Keratinocyte (primary cell): ENCODE measurements around the gene KIAA1217. TPM values are rescaled to one million over a fixed set of nuclear protein-coding genes. Genes with fewer than 3 reads are reported as not detected.

Experiments used
- DNase-seq: peaks from one replicate; pipeline ENCODE4 v3.0.0-alpha.2; 2011; ENCODE audit warnings: low read depth, missing footprints, low spot score
- FAIRE-seq: peaks from 2 replicates; lab custom pipeline; 2011; peaks lifted over from hg19 to GRCh38; lab: Jason Lieb, UNC
- H2AFZ ChIP-seq: 2 replicates; pipeline ENCODE4 v1.6.0; 2012; ENCODE audit warnings: low read length, control low read depth, inconsistent platforms; ENCODE audit not compliant: control insufficient read depth
- H3K27ac ChIP-seq: 2 replicates; pipeline ENCODE4 v1.5.1; 2011; ENCODE audit warnings: low read length; ENCODE audit not compliant: control insufficient read depth, insufficient read depth
- H3K27me3 ChIP-seq: 3 replicates; pipeline ENCODE4 v1.6.0; 2011; ENCODE audit warnings: low read length; ENCODE audit not compliant: control insufficient read depth, insufficient read depth; ENCODE audit errors: extremely low read depth
- H3K36me3 ChIP-seq, 2 experiments: 2 replicates in 1 of 2; 3 replicates in 1 of 2; pipeline ENCODE4 v1.5.1; 2011; ENCODE audit warnings: low read length in 2 of 2, mild to moderate bottlenecking in 1 of 2; ENCODE audit not compliant: control insufficient read depth in 2 of 2, insufficient read depth in 2 of 2; ENCODE audit errors: extremely low read depth in 1 of 2
- H3K4me1 ChIP-seq: 3 replicates; pipeline ENCODE4 v1.5.1; 2011; ENCODE audit warnings: low read length; ENCODE audit not compliant: control insufficient read depth, insufficient read depth; ENCODE audit errors: extremely low read depth
- H3K4me2 ChIP-seq: 3 replicates; pipeline ENCODE4 v1.6.0; 2011; ENCODE audit warnings: low read depth, low read length; ENCODE audit not compliant: control insufficient read depth, insufficient read depth; ENCODE audit errors: extremely low read depth
- H3K4me3 ChIP-seq, 3 experiments: fragments of 200-600 bp in 1 of 3; sonication (generic) in 1 of 3; 2 replicates in 2 of 3; 3 replicates in 1 of 3; pipeline ENCODE4 v1.5.1; 2011 to 2016; ENCODE audit warnings: low read length in 3 of 3, mild to moderate bottlenecking in 3 of 3, control low read depth in 2 of 3, inconsistent platforms in 1 of 3, low read depth in 1 of 3, mixed read lengths in 1 of 3, mixed run types in 1 of 3, moderate library complexity in 1 of 3; ENCODE audit not compliant: control insufficient read depth in 2 of 3, insufficient read depth in 2 of 3; ENCODE audit errors: extremely low read depth in 1 of 3
- H3K79me2 ChIP-seq: 2 replicates; pipeline ENCODE4 v1.6.0; 2012; ENCODE audit warnings: low read length; ENCODE audit not compliant: control insufficient read depth, insufficient read depth
- H3K9ac ChIP-seq: 3 replicates; pipeline ENCODE4 v1.6.0; 2011; ENCODE audit warnings: low read length; ENCODE audit not compliant: control insufficient read depth, insufficient read depth; ENCODE audit errors: extremely low read depth
- H3K9me1 ChIP-seq: 3 replicates; pipeline ENCODE4 v1.6.0; 2011; ENCODE audit warnings: low read length; ENCODE audit not compliant: control insufficient read depth, insufficient read depth; ENCODE audit errors: extremely low read depth
- H3K9me3 ChIP-seq: 2 replicates; pipeline ENCODE4 v1.5.1; 2012; ENCODE audit warnings: low read depth, low read length; ENCODE audit not compliant: control insufficient read depth
- H4K20me1 ChIP-seq: 3 replicates; pipeline ENCODE4 v1.6.0; 2011; ENCODE audit warnings: low read length; ENCODE audit not compliant: control insufficient read depth, insufficient read depth; ENCODE audit errors: extremely low read depth
- CTCF ChIP-seq, 3 experiments: IDR thresholded peaks in 1 of 3; conservative IDR thresholded peaks in 1 of 3; optimal IDR thresholded peaks in 1 of 3; 2 replicates in 2 of 3; 3 replicates in 1 of 3; pipeline versions ENCODE3 to v1.5.1; 2011; ENCODE audit warnings: low read length in 3 of 3, mild to moderate bottlenecking in 3 of 3, moderate library complexity in 2 of 3, control low read depth in 1 of 3, inconsistent platforms in 1 of 3; ENCODE audit not compliant: insufficient read depth in 2 of 3; ENCODE audit errors: extremely low read depth in 1 of 3
- EZH2 ChIP-seq: IDR thresholded peaks from one replicate; pipeline ENCODE4 v1.6.1; 2012; ENCODE audit warnings: inconsistent platforms, mild to moderate bottlenecking, low read length, moderate library complexity
- dilution Hi-C: fragments of 300-500 bp; cut with MboI; formaldehyde crosslinking; loops from one replicate; pipeline ENCODE4 v1.7.0; 2020; ENCODE audit warnings: low sequenced_read_pairs; ENCODE audit not compliant: extremely low pct_ligation_motif_present
- polyA plus RNA-seq, 5 experiments: library from polyadenylated mRNA; depleted of rRNA in 3 of 5; stranded (reverse) in 3 of 5; stranded (forward) in 1 of 5; unstranded in 1 of 5; fragments of >200 nt; gene quantifications; 1 replicate in 1 of 5; 2 replicates in 3 of 5; 3 replicates in 1 of 5; pipeline versions ENCODE4 v1.2.1 to v1.2.3, GENCODE V29; 2011 to 2012; ENCODE audit warnings: missing spikeins in 2 of 5, low read depth in 1 of 5, low replicate concordance in 1 of 5

The KIAA1217 gene
- polyA plus RNA-seq, 1 donor (not counting 4 experiments of a cell fraction or from before 2014, with no cell fraction given) = 10.4 TPM

DNA sequence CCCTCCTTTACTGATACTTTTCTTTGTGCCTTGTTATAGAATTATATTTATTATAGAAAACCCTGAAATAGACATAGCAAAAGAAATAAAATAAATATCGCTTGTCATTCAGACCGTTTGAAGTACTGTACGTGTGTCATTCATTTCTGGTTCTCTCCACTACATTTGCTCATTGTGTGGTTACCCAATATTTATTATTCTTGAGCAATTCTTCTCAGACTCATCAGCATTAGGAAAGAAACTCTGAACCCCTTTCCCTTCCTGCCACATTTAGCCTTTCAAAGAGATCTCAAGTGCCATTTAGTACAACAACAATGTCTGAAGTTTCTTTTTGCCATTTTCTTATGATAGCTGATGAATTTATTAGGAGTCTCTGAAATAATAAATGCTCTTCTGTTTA lies 154.1 kb downstream of the KIAA1217 start:
- no peak for FAIRE-seq
- Histone ChIP-seq H4K20me1 (no peaks in the 10 kb centered on the region), H3K79me2 (no peaks in the 10 kb centered on the region), H3K27ac (no peak overlapping the region), H3K9me1 (no peaks in the 10 kb centered on the region), H3K4me3 (no peak overlapping the region), H2AFZ (no peak overlapping the region), H3K36me3 (no peaks in the 10 kb centered on the region), H3K27me3 (no peaks in the 10 kb centered on the region), H3K9me3 (no peaks in the 10 kb centered on the region), H3K9ac (no peak overlapping the region), H3K4me2 (no peak overlapping the region), H3K4me1 (no peaks in the 10 kb centered on the region)
- dilution Hi-C loops = no loop called here
- no peak for DNase-seq
- TF ChIP-seq CTCF (optimal IDR thresholded peaks at IDR 0.05 in 1 of 3, IDR thresholded peaks at IDR 0.05 in 1 of 3, conservative IDR thresholded peaks at IDR 0.05 in 1 of 3; ENCODE audit: extremely low read depth in 1 of 3, insufficient read depth in 2 of 3, low read length in 3 of 3) (no peak), EZH2 (no peak)

DNA sequence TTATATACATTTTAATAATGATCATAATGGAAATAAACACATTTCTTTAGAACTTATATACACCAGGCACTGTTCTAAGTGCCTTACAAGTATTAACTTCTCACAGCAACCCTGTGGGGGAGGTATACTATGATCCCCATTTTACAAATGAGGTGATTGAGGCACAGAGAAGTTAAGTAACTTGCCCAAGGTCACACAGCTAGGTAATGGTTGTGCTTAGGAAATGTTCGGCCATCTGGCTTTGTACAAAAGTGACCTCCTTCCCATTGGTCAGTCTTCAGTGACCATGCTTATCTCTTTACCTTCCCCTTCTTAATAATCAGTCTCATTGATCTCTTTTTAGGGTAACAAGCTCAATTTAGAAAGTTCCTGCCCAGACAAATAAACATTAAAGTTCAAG lies 158.8 kb downstream of the KIAA1217 start:
- no peak overlapping the region for H3K4me2 ChIP-seq
- no peak overlapping the region for H3K9ac ChIP-seq
- no peaks in the 10 kb centered on the region for H4K20me1 ChIP-seq
- no peak overlapping the region for H3K27ac ChIP-seq
- no peaks in the 10 kb centered on the region for H3K9me1 ChIP-seq
- TF ChIP-seq EZH2 (no peak), CTCF (optimal IDR thresholded peaks at IDR 0.05 in 1 of 3, IDR thresholded peaks at IDR 0.05 in 1 of 3, conservative IDR thresholded peaks at IDR 0.05 in 1 of 3; ENCODE audit: extremely low read depth in 1 of 3, insufficient read depth in 2 of 3, low read length in 3 of 3) (no peak)
- dilution Hi-C loops = no loop called here
- H3K79me2 ChIP-seq = no peaks in the 10 kb centered on the region
- DNase-seq (no peak), FAIRE-seq (no peak)
- no peaks in the 10 kb centered on the region for H3K9me3 ChIP-seq
- H3K4me3 ChIP-seq = no peak overlapping the region
- no peaks in the 10 kb centered on the region for H3K27me3 ChIP-seq
- no peaks in the 10 kb centered on the region for H3K36me3 ChIP-seq
- H2AFZ ChIP-seq = no peak overlapping the region
- no peaks in the 10 kb centered on the region for H3K4me1 ChIP-seq
